22Rv1 (cell line): ENCODE measurements around the gene LAMA2.

Experiments
- ZFX ChIP-seq: fragments of 450-650 bp; IDR thresholded peaks from 2 replicates; pipeline ENCODE4 v1.6.1; 2017; ENCODE audit warnings: antibody characterized with exemption, borderline replicate concordance
- TF ChIP-seq, protein P1 (sequence below): fragments of 450-650 bp; IDR thresholded peaks from 2 replicates; pipeline ENCODE4 v1.5.1; 2017; ENCODE audit warnings: mild to moderate bottlenecking

DNA sequence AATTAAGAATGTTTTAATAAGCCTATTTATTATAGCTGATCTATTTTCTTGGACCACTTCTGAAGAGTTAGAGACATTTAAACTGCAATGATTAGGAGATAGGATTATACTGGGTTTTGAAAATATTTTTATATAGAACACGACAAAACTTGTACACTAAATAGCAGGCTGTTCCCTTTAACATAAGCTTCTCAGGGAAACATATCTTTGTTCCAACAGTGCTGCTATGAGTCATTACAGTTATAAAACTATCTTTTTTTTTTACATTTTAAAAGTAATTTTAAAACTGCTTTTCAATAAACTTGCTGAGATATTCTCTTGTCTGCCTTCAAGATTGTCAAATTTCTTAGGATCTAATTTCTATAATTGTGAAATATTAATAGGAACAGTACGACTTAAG, 438.0 kb downstream of the LAMA2 start:
- TF ChIP-seq, protein P1, sequence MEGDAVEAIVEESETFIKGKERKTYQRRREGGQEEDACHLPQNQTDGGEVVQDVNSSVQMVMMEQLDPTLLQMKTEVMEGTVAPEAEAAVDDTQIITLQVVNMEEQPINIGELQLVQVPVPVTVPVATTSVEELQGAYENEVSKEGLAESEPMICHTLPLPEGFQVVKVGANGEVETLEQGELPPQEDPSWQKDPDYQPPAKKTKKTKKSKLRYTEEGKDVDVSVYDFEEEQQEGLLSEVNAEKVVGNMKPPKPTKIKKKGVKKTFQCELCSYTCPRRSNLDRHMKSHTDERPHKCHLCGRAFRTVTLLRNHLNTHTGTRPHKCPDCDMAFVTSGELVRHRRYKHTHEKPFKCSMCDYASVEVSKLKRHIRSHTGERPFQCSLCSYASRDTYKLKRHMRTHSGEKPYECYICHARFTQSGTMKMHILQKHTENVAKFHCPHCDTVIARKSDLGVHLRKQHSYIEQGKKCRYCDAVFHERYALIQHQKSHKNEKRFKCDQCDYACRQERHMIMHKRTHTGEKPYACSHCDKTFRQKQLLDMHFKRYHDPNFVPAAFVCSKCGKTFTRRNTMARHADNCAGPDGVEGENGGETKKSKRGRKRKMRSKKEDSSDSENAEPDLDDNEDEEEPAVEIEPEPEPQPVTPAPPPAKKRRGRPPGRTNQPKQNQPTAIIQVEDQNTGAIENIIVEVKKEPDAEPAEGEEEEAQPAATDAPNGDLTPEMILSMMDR: no peak
- TF ChIP-seq ZFX: no peak
